CD4-positive, alpha-beta T cell treated with Interferon gamma for 1 hour (primary cell): Measurements from ENCODE around the gene RCOR1.
"Not testable (repeated sequence)": the region's sequence is repeated elsewhere in the genome, so short reads cannot be mapped to it uniquely, and the experiment has no call there.

Source experiments
- DNase-seq: peaks from one replicate; pipeline ENCODE4 v3.0.0-alpha.2; 2020

The RCOR1 gene

DNA sequence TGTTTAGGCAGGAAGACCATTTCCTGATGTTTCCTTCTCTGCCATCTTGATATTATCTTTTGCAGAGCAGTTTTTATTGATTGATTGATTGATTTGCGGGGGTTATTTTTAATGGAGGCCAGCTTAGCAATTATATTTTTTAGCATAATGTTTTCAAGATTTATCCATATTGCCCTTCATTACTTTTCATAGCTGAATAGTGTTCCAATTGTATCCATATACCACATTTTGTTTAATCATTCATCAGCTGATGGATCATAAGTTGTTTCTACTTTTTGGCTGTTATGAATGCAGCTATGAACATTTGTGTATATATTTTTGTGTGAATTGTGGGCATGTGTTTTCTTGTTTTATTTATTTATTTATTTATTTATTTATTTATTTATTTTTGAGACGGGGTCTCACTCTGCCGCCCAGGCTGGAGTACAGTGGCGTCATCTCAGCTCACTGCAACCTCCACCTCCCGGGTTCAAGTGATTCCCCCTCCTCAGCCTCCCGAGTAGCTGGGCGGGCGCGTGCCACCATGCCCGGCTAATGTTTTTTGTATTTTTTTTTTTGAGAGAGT lies 20.9 kb upstream of the RCOR1 start:
- DNase-seq: no peak

DNA sequence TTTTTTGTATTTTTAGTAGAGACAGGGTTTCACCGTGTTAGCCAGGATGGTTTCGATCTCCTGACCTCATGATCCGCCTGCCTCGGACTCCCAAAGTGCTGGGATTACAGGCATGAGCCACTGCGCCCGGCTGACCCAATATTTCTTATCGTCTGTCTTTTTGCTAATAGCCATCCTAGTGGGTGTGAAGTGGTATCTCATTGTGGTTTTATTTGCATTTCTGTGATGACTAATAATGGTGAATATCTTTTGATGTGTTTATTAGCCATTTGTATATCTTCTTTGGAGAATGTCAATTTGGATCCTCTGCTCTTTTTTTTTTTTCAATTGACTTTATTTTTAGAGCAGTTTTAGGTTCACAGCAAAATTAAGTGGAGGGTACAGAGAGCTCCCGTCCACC lies 19.3 kb upstream of the RCOR1 start:
- not testable (repeated sequence) for DNase-seq

DNA sequence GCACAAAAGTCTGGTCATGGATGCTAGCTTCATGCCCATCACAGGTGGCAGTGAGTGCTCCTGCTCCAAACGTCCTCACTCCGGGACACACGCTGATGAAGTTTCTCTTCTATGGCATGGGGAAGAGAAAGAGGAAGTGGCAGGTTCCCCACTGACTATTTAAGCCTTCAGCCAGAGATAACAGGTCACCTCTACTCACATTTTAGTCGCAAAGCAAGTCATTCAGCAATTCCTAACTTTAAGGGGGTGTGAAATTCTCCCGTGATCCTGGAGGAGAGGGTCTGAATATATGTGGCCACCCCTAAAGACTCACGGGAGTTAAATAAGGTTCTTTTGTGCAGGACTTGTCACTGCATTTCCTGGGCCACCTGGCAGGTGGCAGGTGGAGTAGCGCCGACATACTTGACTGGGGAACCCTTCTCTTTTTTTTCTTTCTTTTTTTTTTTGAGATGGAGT lies 18.8 kb upstream of the RCOR1 start:
- DNase-seq: no peak

DNA sequence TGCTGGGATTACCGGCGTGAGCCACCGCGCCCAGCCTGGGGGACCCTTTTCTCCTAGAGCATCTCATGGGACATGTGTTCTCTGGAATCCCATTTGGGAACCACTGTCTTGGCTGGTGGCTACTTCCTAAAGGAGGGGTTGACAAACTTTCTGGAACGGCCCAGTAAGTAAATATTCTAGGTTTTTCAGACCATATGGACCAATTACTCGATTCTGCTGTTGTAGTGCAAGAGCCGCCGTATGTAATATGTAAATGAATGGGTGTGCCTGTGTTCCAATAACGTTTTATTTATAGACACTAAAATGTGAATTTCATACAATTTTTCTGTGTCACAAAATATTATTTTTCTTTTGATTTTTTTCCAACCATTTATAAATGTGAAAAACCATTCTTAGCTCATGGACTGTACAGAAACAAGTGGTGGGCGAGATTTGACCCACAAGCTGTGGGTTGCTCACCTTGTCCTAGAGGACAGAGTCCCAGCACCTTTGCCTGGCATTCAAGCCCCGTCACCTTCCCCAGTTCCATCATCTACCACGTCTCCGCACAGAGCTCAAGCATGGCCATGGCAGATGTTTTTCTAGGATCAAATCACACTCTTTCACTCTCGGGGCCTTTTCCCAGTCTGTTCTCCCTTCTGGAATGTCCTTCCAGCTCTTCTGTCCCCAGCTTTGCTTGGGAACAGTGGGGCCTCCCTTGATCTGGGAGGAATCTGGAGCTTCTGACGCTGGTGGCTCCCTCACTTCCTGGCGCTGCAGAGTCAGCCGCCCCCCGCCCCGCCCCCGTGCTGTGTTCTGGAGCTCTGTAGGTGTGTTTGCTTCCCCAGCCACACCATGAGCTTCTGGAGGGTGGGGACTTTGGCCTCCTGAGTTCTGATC lies 17.9 kb upstream of the RCOR1 start:
- DNase-seq: no peak

DNA sequence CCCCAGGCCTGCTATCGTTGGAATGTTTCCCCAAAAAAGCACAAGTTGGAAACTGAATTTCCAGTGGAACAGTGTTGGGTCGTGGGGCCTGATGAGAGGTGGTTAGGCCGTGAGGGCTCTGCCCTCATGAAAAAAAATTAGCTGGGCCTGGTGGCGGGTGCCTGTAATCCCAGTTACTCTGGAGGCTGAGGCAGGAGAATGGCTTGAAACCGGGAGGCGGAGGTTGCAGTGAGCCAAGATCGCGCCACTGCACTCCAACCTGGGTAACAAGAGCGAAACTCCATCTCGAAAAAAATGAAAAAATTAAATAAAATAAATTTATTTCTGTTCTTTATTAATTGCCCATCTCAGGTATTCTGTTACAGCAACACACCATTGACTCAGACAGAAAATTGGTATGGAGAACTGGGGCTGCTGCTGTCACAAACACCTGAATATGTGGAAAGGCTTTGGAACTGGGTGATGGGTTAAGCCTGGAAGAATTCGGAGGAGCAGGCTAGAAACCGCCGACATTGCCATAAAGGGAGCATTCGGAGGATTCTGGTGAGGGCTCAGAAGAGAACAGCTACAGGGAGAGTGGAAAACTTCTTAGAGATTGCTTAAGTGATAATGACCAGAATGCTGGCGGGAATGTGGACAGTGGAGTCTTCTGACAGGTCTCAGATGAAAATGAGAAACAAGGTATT lies 17.1 kb upstream of the RCOR1 start:
- DNase-seq: no peak

DNA sequence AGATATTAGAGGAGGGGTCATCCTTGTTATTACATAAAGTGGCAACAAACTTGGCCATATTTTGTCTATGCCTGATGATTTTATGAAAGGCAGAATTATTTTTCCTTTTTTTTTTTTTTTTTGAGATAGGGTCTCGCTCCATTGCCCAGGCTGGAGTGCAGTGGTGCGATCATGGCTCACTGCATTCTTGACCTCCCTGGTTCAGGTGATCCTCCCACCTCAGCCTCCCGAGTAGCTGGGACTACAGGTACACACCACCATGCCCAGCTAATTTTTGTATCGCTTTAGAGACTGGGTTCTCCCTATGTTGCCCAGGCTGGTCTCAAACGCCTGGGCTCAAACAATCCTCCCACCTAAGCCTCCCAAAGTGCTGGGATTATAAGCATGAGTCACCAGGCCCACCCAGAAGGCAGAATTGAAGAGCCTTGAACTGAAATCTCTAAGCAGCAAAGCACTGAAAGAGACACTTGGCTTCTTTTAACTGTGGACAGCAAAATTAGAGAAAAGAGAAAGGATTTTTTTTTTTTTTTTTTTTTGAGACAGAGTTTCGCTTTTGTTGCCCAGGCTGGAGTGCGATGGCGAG lies 16.5 kb upstream of the RCOR1 start:
- not testable (repeated sequence) for DNase-seq

DNA sequence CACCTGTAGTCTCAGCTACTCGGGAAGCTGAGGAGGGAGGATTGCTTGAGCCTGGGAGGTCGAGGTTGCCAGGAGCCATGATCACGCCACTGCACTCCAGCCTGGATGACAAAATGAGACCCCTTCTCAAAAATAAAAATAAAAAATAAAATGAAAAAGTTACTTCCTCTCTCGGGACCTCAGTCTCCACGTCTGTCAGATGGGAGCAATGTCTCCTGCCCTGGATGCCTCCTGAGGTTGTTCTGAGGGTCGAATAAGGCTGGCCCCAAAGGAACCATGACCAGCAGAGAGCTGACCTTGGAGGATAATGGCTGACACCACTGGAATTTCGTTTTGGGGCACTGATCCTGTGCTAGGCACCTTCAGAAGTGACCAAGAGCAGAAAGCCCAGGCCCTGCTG lies 13.6 kb upstream of the RCOR1 start:
- no peak for DNase-seq

DNA sequence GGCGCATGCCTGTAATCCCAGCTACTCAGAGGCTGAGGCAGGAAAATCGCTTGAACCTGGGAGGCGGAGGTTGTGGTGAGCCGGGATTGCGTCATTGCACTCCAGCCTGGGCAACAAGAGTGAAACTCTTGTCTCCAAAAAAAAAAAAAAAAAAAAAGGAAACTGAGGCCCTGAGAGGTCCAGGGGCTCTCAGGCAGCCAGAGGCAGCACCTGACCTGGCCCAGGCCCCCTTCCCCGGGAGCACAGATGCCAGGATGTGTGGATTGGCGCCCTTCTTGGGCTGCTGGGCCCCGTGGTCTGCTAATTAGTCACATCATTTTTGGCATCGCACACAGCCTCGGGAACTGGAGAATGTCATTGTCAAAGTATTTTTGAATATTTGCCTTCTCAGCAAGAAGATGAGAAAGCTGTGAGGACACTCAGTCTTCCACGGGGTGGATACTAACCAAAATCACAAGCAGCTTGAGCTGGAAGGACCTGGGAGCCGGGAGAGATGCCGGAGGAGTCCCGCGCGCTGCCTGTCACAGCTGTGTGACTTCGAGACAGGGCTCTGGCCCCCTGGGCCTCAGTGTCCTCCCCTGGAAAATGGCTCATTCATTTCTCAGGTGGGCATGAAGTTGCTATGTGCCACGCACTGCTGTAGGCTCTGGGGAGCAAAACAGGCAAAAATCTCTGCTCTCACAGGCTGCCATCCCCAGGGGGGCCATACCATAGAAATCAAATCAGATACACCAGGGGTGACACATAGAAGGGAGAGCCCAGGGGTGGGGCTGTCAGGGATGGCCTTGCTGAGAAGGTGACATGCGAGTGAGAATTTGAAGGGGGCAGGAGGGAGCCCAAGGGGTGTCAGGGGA lies 12.5 kb upstream of the RCOR1 start:
- DNase-seq: no peak

DNA sequence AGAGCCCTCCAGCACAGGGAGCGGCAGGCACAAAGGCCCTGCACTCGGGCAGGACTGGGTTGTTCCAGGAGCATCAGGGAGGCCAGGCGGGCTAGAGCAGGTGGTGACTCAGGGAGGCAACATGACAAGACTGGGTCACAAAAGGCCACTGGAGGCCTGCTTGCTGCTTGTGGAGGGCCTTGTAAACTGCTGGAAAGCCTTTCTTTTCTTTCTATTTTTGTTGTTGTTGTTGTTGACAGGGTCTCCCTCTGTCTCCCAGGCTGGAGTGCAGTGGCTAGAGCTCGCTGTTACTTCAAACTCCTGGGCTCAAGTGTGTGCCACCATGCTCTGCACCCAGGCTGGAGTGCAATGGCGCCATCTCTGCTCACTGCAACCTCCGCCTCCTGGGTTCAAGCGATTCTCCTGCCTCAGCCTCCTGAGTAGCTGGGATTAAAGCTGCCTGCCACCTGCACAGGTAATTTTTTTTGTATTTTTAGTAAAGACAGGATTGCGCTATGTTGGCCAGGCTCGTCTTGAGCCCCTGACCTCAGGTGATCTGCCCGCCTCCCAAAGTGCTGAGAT lies 11.8 kb upstream of the RCOR1 start:
- DNase-seq: no peak

DNA sequence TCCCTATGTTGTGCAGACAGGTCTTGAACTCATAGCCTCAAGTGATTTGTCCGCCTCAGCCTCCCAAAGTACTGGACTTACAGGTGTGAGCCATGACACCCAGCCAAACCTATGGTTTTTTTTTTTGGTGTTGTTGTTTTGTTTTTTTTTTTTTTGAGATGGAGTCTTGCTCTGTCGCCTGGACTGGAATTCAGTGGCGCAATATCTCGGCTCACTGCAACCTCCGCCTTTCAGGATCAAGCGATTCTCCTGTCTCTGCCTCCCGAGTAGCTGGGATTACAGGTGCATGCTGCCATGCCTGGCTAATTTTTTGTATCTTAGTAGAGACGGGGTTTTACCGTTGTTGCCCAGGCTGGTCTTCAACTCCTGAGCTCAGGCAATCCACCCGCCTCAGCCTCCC lies 11.3 kb upstream of the RCOR1 start:
- DNase-seq: no peak

DNA sequence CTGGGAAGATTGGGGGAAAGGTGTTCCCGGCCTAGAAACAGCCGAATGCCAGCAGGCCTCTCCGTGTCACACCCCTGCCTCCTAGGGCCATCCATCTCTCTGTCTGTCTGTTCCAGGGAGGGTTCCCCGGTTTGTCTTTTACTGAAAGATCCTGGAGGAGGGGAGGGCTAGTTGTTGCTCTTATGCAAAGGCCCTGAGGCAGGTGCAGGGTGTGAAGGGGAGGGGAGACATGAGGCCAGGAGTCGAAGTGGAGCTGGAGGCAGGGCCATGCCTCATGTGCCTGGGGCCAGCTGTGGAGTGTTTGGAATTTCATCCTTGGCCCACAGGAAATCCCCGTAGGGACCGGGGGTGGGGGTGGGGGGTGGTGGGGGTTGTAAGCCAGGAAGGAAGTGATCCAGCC lies 8.7 kb upstream of the RCOR1 start:
- no peak for DNase-seq

DNA sequence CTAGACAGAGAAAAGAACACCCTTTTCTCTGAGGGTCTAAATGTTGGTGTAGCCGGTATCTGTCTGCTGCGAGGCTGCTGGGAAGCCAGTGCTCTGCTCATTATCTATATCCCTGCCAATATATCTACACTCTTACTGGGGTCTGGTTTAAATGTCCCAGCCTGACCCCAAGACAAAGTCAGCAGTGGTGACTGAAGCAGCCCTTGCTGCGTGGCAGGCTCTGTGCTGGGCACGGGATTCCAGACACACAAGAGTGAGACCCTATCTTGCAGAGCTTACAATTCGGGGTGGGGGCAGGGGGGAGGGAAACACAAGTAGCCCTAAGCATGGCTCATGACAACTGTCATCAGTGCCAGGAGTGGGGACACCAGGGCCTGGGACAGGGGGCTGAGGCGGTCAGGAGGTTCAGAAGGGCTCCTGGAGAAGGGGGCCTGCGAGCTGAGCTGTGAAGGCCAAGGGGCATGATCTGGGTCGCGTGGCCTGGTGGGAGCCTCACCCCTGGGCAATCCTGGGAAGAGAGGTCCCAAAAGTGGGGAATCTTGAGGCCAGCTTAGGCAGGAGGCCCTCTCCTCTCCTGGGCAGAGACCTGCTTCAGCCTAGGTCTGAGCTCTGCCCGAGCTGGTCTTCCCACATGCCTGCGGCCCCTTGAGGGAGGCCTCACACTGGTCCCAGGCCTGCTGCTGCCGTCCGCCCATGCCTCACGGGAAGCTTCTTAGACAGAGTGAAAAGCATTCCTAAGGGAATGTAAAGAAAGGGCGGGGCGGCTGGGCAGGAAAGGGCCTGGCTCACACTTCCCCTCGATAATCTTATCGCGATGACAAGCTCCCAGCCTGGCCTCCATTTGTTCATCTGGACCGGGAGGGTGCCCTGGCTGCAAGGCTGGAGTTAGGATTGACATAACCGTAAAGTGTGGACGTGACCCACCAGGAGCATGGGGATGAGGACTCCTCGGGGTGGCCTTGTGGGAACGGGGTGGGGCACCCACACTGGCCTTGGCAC lies 7.3 kb upstream of the RCOR1 start:
- DNase-seq: no peak

DNA sequence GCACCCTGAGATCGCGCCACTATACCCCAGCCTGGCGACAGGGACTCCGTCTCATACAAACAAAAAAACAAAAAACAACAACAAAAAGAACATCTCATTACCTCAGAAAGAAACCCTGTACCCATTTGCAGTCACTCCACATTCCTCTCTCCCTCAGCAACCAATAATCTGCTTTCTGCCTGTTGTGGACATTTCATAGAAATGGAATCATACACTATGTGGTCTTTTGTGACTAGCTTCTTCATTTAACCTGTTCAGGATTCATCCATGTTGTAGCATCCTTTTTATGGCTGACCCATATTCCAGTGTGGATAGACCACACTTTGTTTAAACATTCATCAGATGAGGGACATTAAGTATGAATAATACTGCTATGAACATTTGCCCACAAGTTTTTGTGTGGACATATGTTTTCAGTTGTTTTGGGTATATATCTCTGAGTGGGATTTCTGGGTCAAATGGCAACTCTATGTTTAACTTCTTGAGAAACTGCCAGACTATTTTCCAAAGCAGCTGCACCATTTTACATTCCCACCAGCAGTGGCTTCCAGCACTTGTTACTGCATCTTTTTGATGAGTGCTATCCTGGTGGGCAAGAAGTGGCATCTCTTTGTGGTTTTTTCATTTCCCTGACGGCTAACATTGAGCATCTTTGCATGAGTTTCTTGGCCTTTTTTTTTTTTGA lies 5.9 kb upstream of the RCOR1 start:
- DNase-seq: no peak

DNA sequence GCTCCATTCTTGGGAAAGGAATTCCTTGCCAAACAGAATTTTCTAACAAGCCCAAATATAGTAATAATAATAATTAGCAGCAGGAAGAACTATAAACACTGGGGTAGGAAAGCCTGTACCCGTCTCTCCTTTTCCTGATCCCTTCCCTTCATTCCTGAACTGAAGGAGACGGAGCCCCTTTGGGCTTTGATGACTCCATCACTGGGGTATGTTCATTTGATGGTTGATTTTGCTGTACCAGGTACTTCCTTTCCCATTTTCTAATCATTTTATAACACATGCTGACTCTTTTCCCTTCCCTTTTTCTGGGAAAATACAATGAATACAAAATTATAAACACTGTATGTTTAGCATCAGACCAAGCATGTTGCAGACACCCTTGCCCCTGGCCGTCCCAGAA lies 3.6 kb upstream of the RCOR1 start:
- no peak for DNase-seq

DNA sequence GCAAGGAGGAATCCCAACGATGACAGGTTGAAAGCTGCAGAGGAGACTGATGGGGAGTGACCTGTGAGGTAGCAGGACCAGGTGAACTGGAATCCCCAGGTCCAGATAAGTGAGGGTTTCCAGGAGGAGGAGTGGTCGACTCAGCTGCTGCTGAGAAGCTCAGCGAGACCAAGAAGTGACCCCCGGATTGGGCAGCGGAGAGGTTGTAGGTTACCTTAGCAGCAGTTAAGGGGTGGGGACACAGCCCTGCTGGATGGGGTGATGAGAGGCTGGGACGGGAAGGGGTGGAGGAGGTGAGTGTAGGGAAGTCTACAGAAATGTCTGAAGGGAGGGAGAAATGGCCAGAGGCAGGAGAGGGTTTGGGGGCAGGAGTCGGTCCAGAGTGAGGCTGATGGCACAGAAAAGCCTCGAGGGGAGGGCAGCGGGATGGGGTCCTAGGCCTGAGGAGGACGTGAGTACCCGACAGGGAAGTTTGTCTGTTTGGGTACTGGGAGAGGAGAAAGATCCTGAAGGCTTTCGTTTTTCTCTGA lies 2.6 kb upstream of the RCOR1 start:
- DNase-seq: no peak

DNA sequence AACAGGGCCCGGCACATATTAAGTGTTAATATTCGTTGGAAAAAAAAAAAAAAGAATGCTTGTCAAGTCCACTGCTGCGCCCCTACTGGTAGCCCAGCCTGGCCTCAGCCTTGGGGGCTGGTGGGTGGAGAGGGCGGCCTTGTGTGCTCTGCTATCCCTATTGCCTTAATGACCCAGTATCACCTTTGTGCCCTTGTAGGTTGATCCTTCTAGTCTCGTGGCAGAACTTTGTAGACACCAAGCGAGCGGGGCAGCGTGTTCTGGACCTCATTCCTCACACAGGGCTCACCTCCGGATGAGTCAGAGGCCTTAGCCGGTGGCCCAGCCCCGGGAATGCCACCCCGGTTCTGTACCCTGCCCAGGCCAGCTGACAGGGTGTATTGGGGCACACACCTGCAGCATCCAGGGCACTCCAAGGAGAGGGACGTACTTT lies 1.8 kb upstream of the RCOR1 start:
- no peak for DNase-seq

DNA sequence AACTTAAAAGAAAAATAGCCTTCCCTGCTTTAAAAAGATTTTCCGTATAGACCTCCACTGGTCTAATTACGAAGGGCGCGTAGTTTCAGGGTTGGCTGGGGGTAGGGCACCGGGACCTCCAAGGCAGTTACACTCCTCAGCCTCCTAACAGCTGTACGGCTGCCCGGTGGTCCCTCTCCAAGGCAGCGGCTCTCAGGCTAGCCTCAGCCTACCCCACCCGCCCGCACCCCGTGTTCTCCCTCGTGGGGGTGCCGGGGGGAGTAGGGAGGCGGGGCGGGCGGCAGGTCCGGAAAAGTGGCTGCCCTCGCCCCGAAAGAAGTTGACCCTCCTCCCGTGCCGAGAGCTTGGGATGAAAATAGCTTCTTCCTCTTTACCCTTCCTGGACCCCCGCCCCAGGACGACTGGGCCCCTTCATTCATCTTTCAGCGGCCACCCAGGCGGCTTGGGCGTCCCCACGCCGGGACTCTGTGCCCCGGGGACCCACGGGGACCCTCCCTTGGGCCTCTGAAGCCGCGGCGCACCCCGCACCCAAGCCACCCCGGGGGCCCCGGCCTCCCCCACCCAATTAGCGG lies 991 bp upstream of the RCOR1 start:
- peak; percentile 25 for DNase-seq

DNA sequence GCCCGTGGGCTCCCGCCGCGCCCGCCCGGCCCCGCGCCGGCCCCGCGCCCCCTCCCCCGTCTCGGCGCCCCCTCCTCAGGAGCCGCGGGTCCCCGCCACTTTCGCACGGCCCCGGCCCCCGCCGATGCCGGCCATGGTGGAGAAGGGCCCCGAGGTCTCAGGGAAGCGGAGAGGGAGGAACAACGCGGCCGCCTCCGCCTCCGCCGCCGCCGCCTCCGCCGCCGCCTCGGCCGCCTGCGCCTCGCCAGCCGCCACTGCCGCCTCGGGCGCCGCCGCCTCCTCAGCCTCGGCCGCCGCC lies 263 bp downstream of the RCOR1 start:
- DNase-seq: no peak

DNA sequence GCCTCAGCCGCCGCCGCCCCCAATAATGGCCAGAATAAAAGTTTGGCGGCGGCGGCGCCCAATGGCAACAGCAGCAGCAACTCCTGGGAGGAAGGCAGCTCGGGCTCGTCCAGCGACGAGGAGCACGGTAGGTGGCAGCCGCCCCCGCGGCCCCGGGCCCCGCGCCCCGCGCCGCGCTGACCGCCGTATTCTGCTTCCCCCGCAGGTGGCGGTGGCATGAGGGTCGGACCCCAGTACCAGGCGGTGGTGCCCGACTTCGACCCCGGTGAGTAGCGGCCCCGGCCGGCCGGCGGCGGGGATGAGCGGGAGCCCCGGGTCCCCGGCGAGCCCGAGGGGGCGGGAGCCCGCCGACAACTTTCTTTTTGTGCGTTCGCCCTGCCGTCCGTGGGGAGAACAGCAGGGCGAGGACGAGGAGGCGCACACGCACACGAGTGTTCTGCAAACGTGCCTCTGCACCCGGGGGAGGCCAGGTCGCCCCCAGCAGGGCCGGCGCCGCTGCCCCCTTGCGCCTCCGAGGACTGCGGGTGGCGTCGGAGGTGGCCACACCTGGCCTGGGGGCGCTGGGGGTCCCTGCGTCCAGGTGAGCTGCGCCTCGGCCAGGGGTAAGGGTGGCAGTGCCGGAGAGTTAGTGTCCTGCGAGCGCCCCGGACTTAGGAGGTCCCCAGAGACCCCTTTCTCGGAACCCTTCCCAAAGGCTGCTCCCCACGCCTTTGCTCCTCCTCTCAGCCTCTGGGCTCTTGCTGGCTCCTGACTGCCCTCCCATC lies 794 bp downstream of the RCOR1 start:
- DNase-seq: peak; percentile 59
